Colonic mucosa (tissue), 4 donors: ENCODE data around the gene STXBP4. TPM values are rescaled to one million over a fixed set of nuclear protein-coding genes. Genes with fewer than 3 reads are reported as not detected.

Experiments
- DNase-seq: peaks from one replicate; pipeline ENCODE4 v3.0.0-alpha.2; 2020
- H3K27ac ChIP-seq: fragments of 200-600 bp; one replicate; pipeline ENCODE4 v1.8.0; 2021
- H3K27me3 ChIP-seq: fragments of 200-600 bp; one replicate; pipeline ENCODE4 v1.8.0; 2021
- H3K36me3 ChIP-seq: fragments of 200-600 bp; one replicate; pipeline ENCODE4 v1.8.0; 2021
- H3K4me1 ChIP-seq: fragments of 200-600 bp; one replicate; pipeline ENCODE4 v1.8.0; 2021; ENCODE audit warnings: mild to moderate bottlenecking
- H3K4me3 ChIP-seq: fragments of 200-600 bp; one replicate; pipeline ENCODE4 v1.8.0; 2021
- H3K9ac ChIP-seq, 2 donors: one replicate each; pipeline ENCODE4 v1.7.0; 2013; ENCODE audit warnings: control low read depth in 2 of 2, low read depth in 2 of 2, low read length in 2 of 2
- H3K9me3 ChIP-seq: fragments of 200-600 bp; one replicate; pipeline ENCODE4 v1.8.0; 2021
- intact Hi-C: fragments of 100-400 bp; cut with DNase I; formaldehyde crosslinking; loops from one replicate; pipeline ENCODE4 v1.14.1; 2022
- total RNA-seq, 2 donors: library from RNA; stranded (reverse); fragmentation: NEBNext Ultra II Directional in 1 of 2; extraction: Animal tissue kit (Norgen Biotek cat#: 25700) in 1 of 2; gene quantifications; one replicate each; pipeline ENCODE4 v1.2.1, GENCODE V29; 2021
- TF ChIP-seq, protein P1 (sequence below): fragments of 200-600 bp; IDR thresholded peaks from one replicate; pipeline ENCODE4 v1.8.0; 2022; ENCODE audit warnings: antibody characterized with exemption, mild to moderate bottlenecking
- donor health status: healthy.
- donor health status: DM: no; HTN: no; CAD: no.
- donor health status: DM: no; HTN: no; CAD: no.

Gene STXBP4
- total RNA-seq, 2 donors from 2014 or later = 6.2 to 6.6 TPM

DNA sequence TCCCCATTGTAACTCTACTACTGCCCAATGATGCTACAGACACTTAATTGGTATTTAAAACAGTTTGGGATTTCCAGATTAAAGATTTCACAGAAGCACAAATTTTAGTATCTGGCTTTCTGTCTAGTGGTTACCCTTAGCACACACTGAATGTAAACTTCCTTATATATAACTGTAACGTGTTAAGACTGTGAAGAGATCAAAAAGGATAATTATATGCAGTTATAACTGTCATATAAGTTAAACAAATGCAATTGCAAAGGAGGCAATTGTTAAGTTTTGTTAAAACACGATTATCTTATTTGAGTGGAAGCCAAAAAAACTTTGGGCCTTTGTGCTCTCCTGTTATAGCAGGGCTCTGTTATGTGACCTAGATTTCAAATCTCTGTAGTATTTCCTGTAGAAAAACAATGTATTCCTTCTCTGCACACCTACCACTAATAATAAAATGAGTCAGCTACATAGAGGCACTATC is 147.9 kb downstream of the STXBP4 start:
- no peak overlapping the region for H3K4me3 ChIP-seq
- H3K4me1 ChIP-seq = peaks cover 4% of the 10 kb centered on the region
- TF ChIP-seq, protein P1, sequence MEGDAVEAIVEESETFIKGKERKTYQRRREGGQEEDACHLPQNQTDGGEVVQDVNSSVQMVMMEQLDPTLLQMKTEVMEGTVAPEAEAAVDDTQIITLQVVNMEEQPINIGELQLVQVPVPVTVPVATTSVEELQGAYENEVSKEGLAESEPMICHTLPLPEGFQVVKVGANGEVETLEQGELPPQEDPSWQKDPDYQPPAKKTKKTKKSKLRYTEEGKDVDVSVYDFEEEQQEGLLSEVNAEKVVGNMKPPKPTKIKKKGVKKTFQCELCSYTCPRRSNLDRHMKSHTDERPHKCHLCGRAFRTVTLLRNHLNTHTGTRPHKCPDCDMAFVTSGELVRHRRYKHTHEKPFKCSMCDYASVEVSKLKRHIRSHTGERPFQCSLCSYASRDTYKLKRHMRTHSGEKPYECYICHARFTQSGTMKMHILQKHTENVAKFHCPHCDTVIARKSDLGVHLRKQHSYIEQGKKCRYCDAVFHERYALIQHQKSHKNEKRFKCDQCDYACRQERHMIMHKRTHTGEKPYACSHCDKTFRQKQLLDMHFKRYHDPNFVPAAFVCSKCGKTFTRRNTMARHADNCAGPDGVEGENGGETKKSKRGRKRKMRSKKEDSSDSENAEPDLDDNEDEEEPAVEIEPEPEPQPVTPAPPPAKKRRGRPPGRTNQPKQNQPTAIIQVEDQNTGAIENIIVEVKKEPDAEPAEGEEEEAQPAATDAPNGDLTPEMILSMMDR = no peak
- intact Hi-C loops = no loop called here
- H3K27ac ChIP-seq = no peak overlapping the region
- no peaks in the 10 kb centered on the region for H3K27me3 ChIP-seq
- no peak for DNase-seq
- no peaks in the 10 kb centered on the region for H3K9me3 ChIP-seq
- no peak overlapping the region for H3K9ac ChIP-seq
- no peaks in the 10 kb centered on the region for H3K36me3 ChIP-seq

DNA sequence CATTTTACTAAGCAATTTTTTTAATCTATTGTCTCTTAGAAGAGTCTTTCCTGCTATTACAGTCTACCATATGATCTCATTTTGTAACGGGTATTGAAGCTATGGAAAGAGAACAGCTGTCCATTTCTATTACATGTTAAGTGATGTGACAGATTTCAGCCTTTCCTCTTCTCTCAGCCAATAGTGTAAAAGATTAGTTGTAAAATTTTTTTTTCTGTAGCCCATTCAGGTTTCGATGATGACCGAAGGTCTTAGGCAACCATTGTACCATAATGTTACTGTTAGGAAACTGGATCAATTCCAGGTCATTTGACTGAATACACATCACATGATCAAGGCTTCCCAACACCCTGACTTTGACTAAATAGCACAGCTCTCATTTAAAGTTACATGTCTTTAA is 148.6 kb downstream of the STXBP4 start:
- no peak overlapping the region for H3K4me3 ChIP-seq
- no peaks in the 10 kb centered on the region for H3K36me3 ChIP-seq
- no peaks in the 10 kb centered on the region for H3K9me3 ChIP-seq
- H3K4me1 ChIP-seq = peaks cover 4% of the 10 kb centered on the region
- intact Hi-C loops = no loop called here
- no peak overlapping the region for H3K9ac ChIP-seq
- TF ChIP-seq, protein P1 = no peak
- H3K27me3 ChIP-seq = no peaks in the 10 kb centered on the region
- DNase-seq = no peak
- H3K27ac ChIP-seq = no peak overlapping the region

DNA sequence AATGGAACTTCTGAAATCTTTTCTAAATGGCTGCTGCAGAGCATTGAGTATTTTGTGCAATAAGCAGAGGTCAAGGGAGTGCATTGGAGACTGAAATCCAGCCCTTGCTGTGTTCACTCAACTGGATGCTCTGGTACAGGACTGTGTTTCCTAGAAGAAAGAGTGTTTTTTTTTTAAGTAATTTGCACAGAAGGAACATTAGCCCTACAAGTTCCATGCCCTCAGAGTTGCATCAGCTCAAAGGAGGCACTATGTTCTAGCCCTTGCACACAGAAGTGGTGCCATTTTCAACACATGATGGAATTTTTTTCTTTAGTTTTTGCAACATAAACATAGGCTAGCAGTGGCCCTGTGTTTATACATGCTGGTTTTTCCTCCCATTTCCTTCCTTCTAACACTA is 152.1 kb downstream of the STXBP4 start:
- TF ChIP-seq, protein P1 = no peak
- no peaks in the 10 kb centered on the region for H3K9me3 ChIP-seq
- H3K36me3 ChIP-seq = no peaks in the 10 kb centered on the region
- no peak overlapping the region for H3K4me3 ChIP-seq
- DNase-seq = no peak
- H3K27me3 ChIP-seq = no peaks in the 10 kb centered on the region
- intact Hi-C loops = no loop called here
- H3K9ac ChIP-seq = no peak overlapping the region
- no peak overlapping the region for H3K27ac ChIP-seq
- peaks cover 7% of the 10 kb centered on the region for H3K4me1 ChIP-seq

DNA sequence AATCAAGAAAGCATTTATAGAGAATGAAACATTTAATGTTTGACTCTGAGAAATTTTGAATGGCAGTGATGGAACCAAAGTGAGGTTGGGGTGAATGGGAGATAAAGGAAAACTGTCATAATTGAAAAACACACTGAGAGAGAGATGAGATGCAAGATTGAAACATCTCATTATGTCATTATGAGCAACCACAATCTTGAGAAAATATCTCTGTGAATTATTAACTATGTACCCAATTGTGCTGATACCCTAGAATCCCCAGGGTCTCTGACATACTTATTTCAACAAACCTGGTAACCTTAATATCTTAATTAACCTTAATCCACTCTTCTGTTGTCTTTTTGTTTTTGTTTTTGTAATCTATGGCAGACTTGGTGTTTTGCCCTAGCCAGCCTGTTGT is 152.7 kb downstream of the STXBP4 start:
- Histone ChIP-seq H3K4me3 (no peak overlapping the region), H3K27me3 (no peaks in the 10 kb centered on the region), H3K4me1 (peaks cover 4% of the 10 kb centered on the region), H3K36me3 (no peaks in the 10 kb centered on the region), H3K9ac (no peak overlapping the region), H3K27ac (no peak overlapping the region), H3K9me3 (no peaks in the 10 kb centered on the region)
- intact Hi-C loops = no loop called here
- DNase-seq = no peak
- TF ChIP-seq, protein P1 = no peak

DNA sequence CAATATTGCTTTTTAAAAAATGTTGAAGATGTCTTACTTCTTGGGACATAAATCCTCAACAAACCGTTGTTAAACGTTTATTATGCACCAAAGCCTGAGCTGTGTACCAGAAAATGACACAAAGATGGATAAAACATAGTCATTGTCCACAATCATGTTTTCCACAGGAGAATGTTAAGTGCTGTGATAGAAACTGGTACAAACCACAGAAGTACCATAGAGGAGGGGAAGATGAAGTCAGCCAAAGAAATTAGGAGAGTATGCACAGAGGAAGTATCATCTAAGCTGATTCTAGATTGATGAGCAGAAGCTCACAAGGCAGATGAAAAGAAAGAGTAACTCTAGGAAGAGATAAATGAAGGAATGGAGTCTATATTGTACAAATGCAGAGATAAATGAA is 153.5 kb downstream of the STXBP4 start:
- Histone ChIP-seq H3K4me1 (peaks cover 4% of the 10 kb centered on the region), H3K27ac (no peak overlapping the region), H3K9me3 (no peaks in the 10 kb centered on the region), H3K27me3 (no peaks in the 10 kb centered on the region), H3K9ac (no peak overlapping the region), H3K4me3 (no peak overlapping the region), H3K36me3 (no peaks in the 10 kb centered on the region)
- intact Hi-C loops = no loop called here
- TF ChIP-seq, protein P1 = no peak
- no peak for DNase-seq
